ENCODE measurements around the gene PPP4C.

Gene PPP4C

DNA sequence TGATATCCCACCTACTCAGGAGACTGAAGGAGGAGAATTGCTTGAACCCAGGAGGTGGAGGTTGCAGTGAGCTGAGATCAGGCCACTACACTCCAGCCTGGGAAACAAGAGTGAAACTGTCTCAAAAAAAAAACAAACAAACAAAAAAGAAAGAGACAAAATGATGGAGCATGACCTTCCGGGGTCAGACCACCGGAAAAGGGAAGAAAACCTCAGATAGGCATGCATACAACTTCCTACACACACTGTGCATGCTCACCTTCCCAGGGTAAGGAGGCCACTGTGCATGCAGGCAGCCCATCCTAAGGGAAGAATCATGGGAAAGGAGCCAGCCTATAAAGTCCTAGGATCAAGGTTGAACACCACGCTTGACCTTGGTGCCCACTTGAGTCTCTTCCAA is 56.8 kb downstream of the PPP4C start:
- DNase-seq: no peak
